Measurements from ENCODE around the gene TBXT. TPM values are rescaled to one million over a fixed set of nuclear protein-coding genes. Genes with fewer than 3 reads are reported as not detected.

TBXT gene
- total and polyA plus RNA-seq, 9 of the 15 experiments (the other 6 are each of a cell fraction or from before 2014, with no cell fraction given) = not detected

Small RNA genes within 50 kb of the gene (small RNA-seq; reads per million reads assigned to genes)
- gene RNU6-153P = not detected

Other genes starting within 250 kb of the TBXT start
- gene PRR18, start 140.5 kb upstream of the TBXT start, total RNA-seq (2014; rRNA removed) = not detected in 2 replicates
- gene PRR18, start 140.5 kb upstream of the TBXT start, total RNA-seq (2014; rRNA removed; fragmentation: Illumina TruSeq; extraction: Trizol) = not detected in 2 replicates
- not detected in 2 replicates for gene PRR18, start 140.5 kb upstream of the TBXT start, total RNA-seq (2015; rRNA removed; fragmentation: Illumina TruSeq; extraction: Trizol)
- gene PRR18, start 140.5 kb upstream of the TBXT start, total RNA-seq (2021) = not detected in 2 replicates
- gene PRR18, start 140.5 kb upstream of the TBXT start, polyA plus RNA-seq (2011; rRNA removed) = not detected in 2 replicates
- gene PRR18, start 140.5 kb upstream of the TBXT start, polyA plus RNA-seq (2014; fragmentation: Illumina TruSeq; extraction: Trizol) = not detected in 2 replicates
- not detected for gene PRR18, start 140.5 kb upstream of the TBXT start, polyA plus RNA-seq (2014; fragmentation: Nextera tagmentation; extraction: Ambion mirVana)
- gene PRR18, start 140.5 kb upstream of the TBXT start, polyA plus RNA-seq (2014; rRNA removed) = not detected in 2 replicates
- gene SFT2D1, start 174.7 kb upstream of the TBXT start, total RNA-seq (2014; rRNA removed) = 59.5 and 63.1 TPM in 2 replicates
- 67.1 and 75.7 TPM in 2 replicates for gene SFT2D1, start 174.7 kb upstream of the TBXT start, total RNA-seq (2014; rRNA removed; fragmentation: Illumina TruSeq; extraction: Trizol)
- 50.1 and 54.4 TPM in 2 replicates for gene SFT2D1, start 174.7 kb upstream of the TBXT start, total RNA-seq (2015; rRNA removed; fragmentation: Illumina TruSeq; extraction: Trizol)
- 68.7 and 81.0 TPM in 2 replicates for gene SFT2D1, start 174.7 kb upstream of the TBXT start, total RNA-seq (2021)
- 129 and 140 TPM in 2 replicates for gene SFT2D1, start 174.7 kb upstream of the TBXT start, polyA plus RNA-seq (2011; rRNA removed)
- 80.1 and 81.5 TPM in 2 replicates for gene SFT2D1, start 174.7 kb upstream of the TBXT start, polyA plus RNA-seq (2014; fragmentation: Illumina TruSeq; extraction: Trizol)
- 10 to 100 TPM; 73.0 to 74.6 TPM for gene SFT2D1, start 174.7 kb upstream of the TBXT start, polyA plus RNA-seq (2014; fragmentation: Nextera tagmentation; extraction: Ambion mirVana)
- gene SFT2D1, start 174.7 kb upstream of the TBXT start, polyA plus RNA-seq (2014; rRNA removed) = 106 and 111 TPM in 2 replicates
- gene MPC1, start 215.1 kb upstream of the TBXT start, total RNA-seq (2014; rRNA removed) = 78.6 and 97.7 TPM in 2 replicates
- gene MPC1, start 215.1 kb upstream of the TBXT start, total RNA-seq (2014; rRNA removed; fragmentation: Illumina TruSeq; extraction: Trizol) = 132 and 145 TPM in 2 replicates
- 141 and 149 TPM in 2 replicates for gene MPC1, start 215.1 kb upstream of the TBXT start, total RNA-seq (2015; rRNA removed; fragmentation: Illumina TruSeq; extraction: Trizol)
- 103 and 110 TPM in 2 replicates for gene MPC1, start 215.1 kb upstream of the TBXT start, total RNA-seq (2021)
- gene MPC1, start 215.1 kb upstream of the TBXT start, polyA plus RNA-seq (2011; rRNA removed) = 115 and 138 TPM in 2 replicates
- gene MPC1, start 215.1 kb upstream of the TBXT start, polyA plus RNA-seq (2014; fragmentation: Illumina TruSeq; extraction: Trizol) = 148 and 185 TPM in 2 replicates
- 100 to 1,000 TPM; 138 to 144 TPM for gene MPC1, start 215.1 kb upstream of the TBXT start, polyA plus RNA-seq (2014; fragmentation: Nextera tagmentation; extraction: Ambion mirVana)
- 113 and 114 TPM in 2 replicates for gene MPC1, start 215.1 kb upstream of the TBXT start, polyA plus RNA-seq (2014; rRNA removed)

Data from K562 (cell line).